Activated T-cell treated with anti-CD3 and anti-CD28 coated beads, Interleukin-2, amount 50 U/mL, for 72 hours (primary cell): Measurements from ENCODE around the gene PPARA. TPM values are rescaled to one million over a fixed set of nuclear protein-coding genes. Genes with fewer than 3 reads are reported as not detected.

Experiments
- ATAC-seq, 2 donors: fragments of 150-1000 bp; cut with Tn5 transposase; replicated peaks in 1 of 2; 2 replicates each; pipeline ENCODE4 v1.10.0; 2021; ENCODE audit warnings: moderate library complexity in 2 of 2, mild to moderate bottlenecking in 1 of 2
- DNase-seq, 2 donors: peaks; one replicate each; pipeline ENCODE4 v3.0.0; 2021 to 2022; ENCODE audit warnings: mixed read lengths in 1 of 2
- H3K27ac Mint-ChIP-seq: one replicate; pipeline ENCODE4 v1.8.0; 2022; ENCODE audit warnings: mild to moderate bottlenecking, moderate library complexity, mixed read lengths
- H3K27me3 Mint-ChIP-seq: one replicate; pipeline ENCODE4 v1.8.0; 2022; ENCODE audit warnings: low read depth, mixed read lengths
- H3K36me3 Mint-ChIP-seq, 2 donors: one replicate each; pipeline ENCODE4 v1.8.0; 2022; ENCODE audit warnings: mixed read lengths in 2 of 2, mild to moderate bottlenecking in 1 of 2; ENCODE audit not compliant: insufficient read depth in 2 of 2
- H3K4me1 Mint-ChIP-seq: one replicate; pipeline ENCODE4 v1.8.0; 2022; ENCODE audit warnings: low read depth, mixed read lengths
- H3K4me3 Mint-ChIP-seq, 2 donors: one replicate each; pipeline ENCODE4 v1.8.0; 2022; ENCODE audit warnings: mild to moderate bottlenecking in 2 of 2, mixed read lengths in 2 of 2, moderate library complexity in 2 of 2
- H3K9me3 Mint-ChIP-seq, 2 donors: one replicate each; pipeline ENCODE4 v1.8.0; 2022; ENCODE audit warnings: mixed read lengths in 2 of 2
- total RNA-seq, 2 donors: library from RNA; stranded (reverse); gene quantifications; one replicate each; pipeline ENCODE4 v1.2.3, GENCODE V29; 2022

The PPARA gene
- total RNA-seq, 2 donors from 2014 or later = 14.8 to 16.6 TPM

DNA sequence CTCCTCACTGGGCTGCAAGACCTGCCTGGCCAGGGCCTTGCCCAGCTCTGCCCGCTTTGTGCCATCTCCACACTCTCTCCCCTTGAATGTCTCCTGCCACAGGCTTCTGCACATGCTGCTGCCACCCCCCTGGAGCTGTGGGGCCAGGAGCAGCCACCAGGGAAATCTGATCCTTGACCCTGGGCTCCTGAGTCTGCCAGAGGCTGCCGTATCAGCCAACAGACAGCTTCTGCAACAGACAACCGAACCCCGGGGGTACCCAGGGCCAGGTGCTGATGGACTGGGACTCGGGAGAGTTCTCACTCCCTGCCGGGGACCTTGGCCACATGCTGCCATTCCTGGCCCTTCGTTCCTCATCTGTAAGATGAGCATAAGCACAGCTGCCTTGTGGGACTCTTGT is 3.3 kb upstream of the PPARA start:
- H3K27me3 Mint-ChIP-seq = peaks cover 29% of the 10 kb centered on the region
- H3K36me3 Mint-ChIP-seq = no peaks in the 10 kb centered on the region
- no peak for ATAC-seq
- no peak overlapping the region for H3K27ac Mint-ChIP-seq
- H3K4me3 Mint-ChIP-seq = no peak overlapping the region
- H3K4me1 Mint-ChIP-seq = peaks cover 8% of the 10 kb centered on the region
- no peak for DNase-seq
- no peaks in the 10 kb centered on the region for H3K9me3 Mint-ChIP-seq

GRCh38 chr22:46147471-46148267 is 2.7 kb upstream of the PPARA start:
- Mint-ChIP-seq H3K9me3 (no peaks in the 10 kb centered on the region), H3K4me1 (peaks cover 8% of the 10 kb centered on the region), H3K4me3 (no peak overlapping the region), H3K27me3 (peaks cover 29% of the 10 kb centered on the region), H3K36me3 (no peaks in the 10 kb centered on the region), H3K27ac (no peak overlapping the region)
- DNase-seq (no peak), ATAC-seq (no peak)

DNA sequence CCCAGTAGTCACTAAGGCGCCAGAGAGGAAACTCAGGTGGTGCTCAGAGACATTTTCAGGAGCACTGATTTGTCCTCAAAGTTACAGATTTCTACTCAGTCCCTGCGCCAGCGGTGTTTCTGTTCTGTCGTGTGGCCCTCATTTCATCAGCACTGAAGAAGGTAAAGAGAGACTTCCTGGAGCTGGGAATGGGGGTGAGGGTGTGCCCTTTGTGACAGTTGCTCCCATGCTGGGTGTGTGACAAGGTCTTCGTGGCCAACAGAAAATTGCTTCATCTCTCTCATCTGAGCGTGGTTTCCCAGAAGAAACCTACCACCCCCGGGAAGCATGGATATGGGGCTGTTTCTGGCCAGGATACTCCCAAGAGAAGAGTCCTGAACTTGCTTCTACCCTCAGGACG is 2.0 kb upstream of the PPARA start:
- H3K27ac Mint-ChIP-seq = no peak overlapping the region
- ATAC-seq (no peak), DNase-seq (no peak)
- H3K36me3 Mint-ChIP-seq = no peaks in the 10 kb centered on the region
- no peak overlapping the region for H3K4me3 Mint-ChIP-seq
- H3K9me3 Mint-ChIP-seq = no peaks in the 10 kb centered on the region
- peaks cover 29% of the 10 kb centered on the region for H3K27me3 Mint-ChIP-seq
- H3K4me1 Mint-ChIP-seq = peaks cover 8% of the 10 kb centered on the region

DNA sequence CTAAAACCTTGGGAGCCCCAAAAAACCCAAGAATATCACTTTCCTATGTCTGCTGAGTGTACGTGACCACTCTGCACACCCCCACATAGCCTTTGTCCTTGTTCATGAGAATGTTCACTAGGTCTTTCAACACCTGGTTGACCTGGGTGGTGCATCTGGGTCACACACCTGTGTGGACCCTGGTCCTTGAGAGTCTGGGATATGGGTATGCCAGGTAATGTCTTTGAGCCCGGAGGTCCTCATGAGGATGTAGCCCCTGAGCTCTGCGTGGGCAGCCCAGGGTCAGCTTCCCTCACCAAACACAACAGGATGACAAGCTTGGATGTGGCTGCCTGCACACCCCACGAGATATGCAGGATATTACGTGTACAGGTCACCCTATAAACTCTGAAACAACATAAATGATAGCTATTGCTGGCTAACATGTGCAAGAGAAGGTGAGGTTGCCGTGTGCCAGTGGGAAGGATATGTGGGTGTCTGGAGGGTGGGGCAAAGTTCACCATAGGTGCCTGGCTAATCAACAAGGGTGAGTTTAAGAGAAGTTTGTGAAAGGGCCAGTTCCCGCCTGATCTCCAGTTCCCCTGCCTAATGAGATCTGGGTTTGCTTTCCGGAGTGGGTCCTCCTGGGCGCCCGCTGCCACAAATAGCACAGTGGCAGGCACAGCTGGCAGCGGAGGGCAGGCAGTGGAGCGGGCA is 1.4 kb upstream of the PPARA start:
- Mint-ChIP-seq H3K27ac (no peak overlapping the region), H3K9me3 (no peaks in the 10 kb centered on the region), H3K4me1 (peaks cover 8% of the 10 kb centered on the region), H3K27me3 (peaks cover 29% of the 10 kb centered on the region), H3K36me3 (no peaks in the 10 kb centered on the region), H3K4me3 (peak overlapping the region; percentile 73 to 90)
- ATAC-seq (no peak), DNase-seq (peak in 1 of 2 donors; percentile 7)

DNA sequence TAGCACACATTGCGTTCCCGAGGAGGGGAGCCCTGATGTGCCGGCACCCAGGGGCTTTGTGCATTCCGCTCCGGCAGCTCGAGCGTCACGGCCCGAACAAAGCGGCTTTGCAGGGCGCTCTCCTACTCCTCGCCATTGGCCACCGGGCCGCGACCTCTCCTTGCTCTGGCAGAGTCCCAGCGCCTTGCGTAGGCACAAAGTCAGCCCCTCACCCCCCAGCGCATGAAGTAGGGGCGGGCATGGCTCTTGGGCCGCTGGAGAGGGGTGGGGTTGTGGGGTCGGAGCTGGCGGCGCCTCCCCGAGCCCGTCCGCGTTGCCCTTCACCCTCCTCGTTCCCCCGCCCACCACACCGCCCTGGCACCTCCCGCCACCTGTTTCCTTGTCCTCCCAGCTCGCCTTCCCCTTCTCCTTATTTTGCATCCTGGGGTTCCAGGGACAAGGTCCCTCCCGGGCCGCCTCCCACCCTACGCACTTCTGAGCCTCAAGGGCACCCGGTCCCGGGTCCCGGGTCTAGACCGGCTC is 753 bp upstream of the PPARA start:
- H3K9me3 Mint-ChIP-seq = no peaks in the 10 kb centered on the region
- peaks cover 29% of the 10 kb centered on the region for H3K27me3 Mint-ChIP-seq
- no peak overlapping the region for H3K27ac Mint-ChIP-seq
- H3K4me3 Mint-ChIP-seq = peak overlapping the region; percentile 73 to 90
- peak; percentile 7 to 11 for ATAC-seq
- peaks cover 8% of the 10 kb centered on the region for H3K4me1 Mint-ChIP-seq
- no peaks in the 10 kb centered on the region for H3K36me3 Mint-ChIP-seq
- peak; percentile 28 to 35 for DNase-seq

GRCh38 chr22:46150655-46151477 is 540 bp downstream of the PPARA start:
- ATAC-seq (peak; percentile 32 to 42), DNase-seq (peak; percentile 67 to 69)
- Mint-ChIP-seq H3K27me3 (peaks cover 28% of the 10 kb centered on the region), H3K4me3 (peak overlapping the region; percentile 85 to 88), H3K4me1 (peaks cover 8% of the 10 kb centered on the region), H3K36me3 (peaks cover 0 to 2% of the 10 kb centered on the region in 2 donors), H3K27ac (no peak overlapping the region), H3K9me3 (no peaks in the 10 kb centered on the region)

GRCh38 chr22:46153930-46154329 is 3.6 kb downstream of the PPARA start:
- ATAC-seq (no peak), DNase-seq (no peak)
- Mint-ChIP-seq H3K27me3 (peaks cover 6% of the 10 kb centered on the region), H3K36me3 (peaks cover 0 to 2% of the 10 kb centered on the region in 2 donors), H3K4me1 (peaks cover 16% of the 10 kb centered on the region), H3K9me3 (no peaks in the 10 kb centered on the region), H3K4me3 (no peak overlapping the region), H3K27ac (no peak overlapping the region)

DNA sequence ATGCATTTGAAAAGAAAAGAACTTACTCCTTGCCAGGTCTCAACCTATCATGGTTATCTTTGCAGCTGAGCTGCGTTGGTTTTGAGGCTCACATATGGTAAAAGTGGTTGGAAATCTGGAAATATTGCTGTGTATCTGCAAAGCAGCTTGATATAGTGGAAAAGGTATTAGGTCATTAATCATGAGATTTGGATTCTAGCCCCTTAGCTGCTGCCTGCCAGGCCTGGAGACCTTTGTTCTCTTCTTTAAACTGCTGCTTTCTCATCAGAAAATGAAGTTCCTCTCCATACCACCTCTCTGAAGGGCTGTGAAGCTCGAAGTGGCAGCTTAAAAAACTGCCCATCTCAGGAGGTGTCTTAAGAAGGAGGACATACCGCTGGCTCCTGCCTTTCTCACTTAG is 5.7 kb downstream of the PPARA start:
- Mint-ChIP-seq H3K9me3 (no peaks in the 10 kb centered on the region), H3K4me3 (no peak overlapping the region), H3K27ac (no peak overlapping the region), H3K27me3 (no peaks in the 10 kb centered on the region), H3K4me1 (peaks cover 11% of the 10 kb centered on the region), H3K36me3 (peaks cover 0 to 2% of the 10 kb centered on the region in 2 donors)
- no peak for ATAC-seq
- DNase-seq = no peak

- ATAC-seq (no peak), DNase-seq (no peak)
- peaks cover 11% of the 10 kb centered on the region for H3K4me1 Mint-ChIP-seq
- H3K27me3 Mint-ChIP-seq = no peaks in the 10 kb centered on the region
- no peak overlapping the region for H3K4me3 Mint-ChIP-seq
- H3K27ac Mint-ChIP-seq = no peak overlapping the region
- peaks cover 0 to 2% of the 10 kb centered on the region in 2 donors for H3K36me3 Mint-ChIP-seq
- H3K9me3 Mint-ChIP-seq = no peaks in the 10 kb centered on the region
Measured at GRCh38 chr22:46158283-46158682, 8.0 kb downstream of the PPARA start.

DNA sequence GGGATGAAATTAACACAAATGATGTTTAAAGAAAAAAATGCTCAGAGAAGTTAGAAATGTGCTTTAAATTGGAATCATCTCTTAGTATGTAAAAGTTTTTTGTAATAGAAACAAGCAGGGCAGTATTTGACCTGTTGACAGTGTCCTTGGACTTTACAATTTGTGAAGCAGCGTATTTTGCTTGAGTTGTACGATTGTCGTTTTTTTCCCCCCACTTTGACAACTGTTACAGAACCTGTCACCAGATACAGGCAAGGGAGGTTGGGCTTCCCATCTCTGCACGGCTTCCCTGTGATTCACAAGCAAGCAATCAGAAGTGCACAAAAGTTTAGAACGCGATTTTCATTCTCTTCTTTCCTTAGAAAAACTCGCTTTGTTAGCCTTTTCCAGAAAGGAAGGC is 8.9 kb downstream of the PPARA start:
- ATAC-seq = no peak
- H3K27me3 Mint-ChIP-seq = no peaks in the 10 kb centered on the region
- peaks cover 11% of the 10 kb centered on the region for H3K4me1 Mint-ChIP-seq
- H3K9me3 Mint-ChIP-seq = no peaks in the 10 kb centered on the region
- H3K36me3 Mint-ChIP-seq = peaks cover 0 to 2% of the 10 kb centered on the region in 2 donors
- no peak for DNase-seq
- no peak overlapping the region for H3K4me3 Mint-ChIP-seq
- no peak overlapping the region for H3K27ac Mint-ChIP-seq

DNA sequence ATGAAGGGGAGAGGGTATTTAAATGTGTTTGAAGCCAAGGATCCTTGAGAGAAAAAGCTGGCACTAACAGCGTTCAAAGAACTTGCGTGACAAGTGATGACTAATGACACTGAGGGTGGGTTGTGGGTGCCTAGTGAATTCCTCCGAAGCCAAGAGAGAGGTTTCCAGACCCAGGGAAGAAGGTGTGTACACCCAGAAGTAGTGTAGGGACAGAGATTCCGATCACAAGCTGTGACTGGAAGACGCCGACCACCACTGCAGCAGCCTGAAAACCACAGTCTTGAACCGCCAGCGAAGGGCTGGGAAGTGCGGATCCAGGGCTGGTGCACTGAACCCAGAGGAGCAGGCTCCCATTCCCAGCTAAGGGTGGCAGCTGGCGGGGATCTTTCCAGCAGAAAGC is 9.5 kb downstream of the PPARA start:
- no peaks in the 10 kb centered on the region for H3K27me3 Mint-ChIP-seq
- no peak overlapping the region for H3K4me3 Mint-ChIP-seq
- DNase-seq = no peak
- H3K4me1 Mint-ChIP-seq = peaks cover 11% of the 10 kb centered on the region
- peaks cover 0 to 2% of the 10 kb centered on the region in 2 donors for H3K36me3 Mint-ChIP-seq
- H3K9me3 Mint-ChIP-seq = no peaks in the 10 kb centered on the region
- no peak overlapping the region for H3K27ac Mint-ChIP-seq
- ATAC-seq = no peak

GRCh38 chr22:46162285-46162684 is 12.0 kb downstream of the PPARA start:
- H3K4me1 Mint-ChIP-seq = peaks cover 5% of the 10 kb centered on the region
- H3K9me3 Mint-ChIP-seq = no peaks in the 10 kb centered on the region
- no peak overlapping the region for H3K4me3 Mint-ChIP-seq
- no peaks in the 10 kb centered on the region for H3K36me3 Mint-ChIP-seq
- H3K27me3 Mint-ChIP-seq = no peaks in the 10 kb centered on the region
- ATAC-seq (no peak), DNase-seq (no peak)
- no peak overlapping the region for H3K27ac Mint-ChIP-seq
